ENCODE measurements around the gene RAI14.

GRCh38 chr5:34859253-34859652 lies 203.1 kb downstream of the RAI14 start:
- TF ChIP-seq POLR2A (IDR thresholded peaks at IDR 0.05) = no peak
- TF ChIP-seq, protein P1, sequence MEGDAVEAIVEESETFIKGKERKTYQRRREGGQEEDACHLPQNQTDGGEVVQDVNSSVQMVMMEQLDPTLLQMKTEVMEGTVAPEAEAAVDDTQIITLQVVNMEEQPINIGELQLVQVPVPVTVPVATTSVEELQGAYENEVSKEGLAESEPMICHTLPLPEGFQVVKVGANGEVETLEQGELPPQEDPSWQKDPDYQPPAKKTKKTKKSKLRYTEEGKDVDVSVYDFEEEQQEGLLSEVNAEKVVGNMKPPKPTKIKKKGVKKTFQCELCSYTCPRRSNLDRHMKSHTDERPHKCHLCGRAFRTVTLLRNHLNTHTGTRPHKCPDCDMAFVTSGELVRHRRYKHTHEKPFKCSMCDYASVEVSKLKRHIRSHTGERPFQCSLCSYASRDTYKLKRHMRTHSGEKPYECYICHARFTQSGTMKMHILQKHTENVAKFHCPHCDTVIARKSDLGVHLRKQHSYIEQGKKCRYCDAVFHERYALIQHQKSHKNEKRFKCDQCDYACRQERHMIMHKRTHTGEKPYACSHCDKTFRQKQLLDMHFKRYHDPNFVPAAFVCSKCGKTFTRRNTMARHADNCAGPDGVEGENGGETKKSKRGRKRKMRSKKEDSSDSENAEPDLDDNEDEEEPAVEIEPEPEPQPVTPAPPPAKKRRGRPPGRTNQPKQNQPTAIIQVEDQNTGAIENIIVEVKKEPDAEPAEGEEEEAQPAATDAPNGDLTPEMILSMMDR (IDR thresholded peaks at IDR 0.05) = no peak
